Dermis microvascular lymphatic vessel endothelial cell (primary cell): ENCODE measurements around the gene ITPK1. TPM values are rescaled to one million over a fixed set of nuclear protein-coding genes. Genes with fewer than 3 reads are reported as not detected.
"Not testable (repeated sequence)": the region's sequence is repeated elsewhere in the genome, so short reads cannot be mapped to it uniquely, and the experiment has no call there.

Experiments
- DNase-seq, 2 donors: peaks; one replicate each; pipeline versions ENCODE4 v3.0.0 to v3.0.0-alpha.2; 2010; ENCODE audit warnings: low read depth in 2 of 2
- total RNA-seq: library from RNA; depleted of rRNA; stranded (reverse); fragments of >200 nt; gene quantifications from 2 replicates; pipeline ENCODE4 v1.2.1, GENCODE V29; 2014

ITPK1 gene
- total RNA-seq, 1 donor from 2014 or later: 9.6 TPM

GRCh38 chr14:93084866-93085857 is 30.6 kb downstream of the ITPK1 start:
- no peak for DNase-seq

DNA sequence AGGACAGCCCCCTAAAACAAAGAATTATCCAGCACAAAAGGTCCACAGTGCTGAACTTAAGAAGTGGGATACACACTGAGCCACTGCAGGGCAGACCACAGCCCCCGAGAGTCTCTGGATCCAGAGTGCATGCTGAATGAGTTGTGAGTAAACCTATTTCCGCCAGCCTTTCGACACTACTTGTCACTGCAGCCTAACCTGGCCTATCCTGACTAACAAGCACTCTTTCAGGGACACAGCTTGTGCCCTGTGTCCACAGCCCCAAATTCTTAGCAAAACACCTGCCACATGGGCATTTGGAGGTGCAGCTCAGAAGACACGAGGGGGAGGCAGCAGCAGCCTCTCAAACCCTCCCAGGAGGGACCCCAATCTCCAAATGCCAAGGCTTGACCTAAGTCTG is 31.3 kb downstream of the ITPK1 start:
- DNase-seq: no peak

- DNase-seq: no peak
Measured at GRCh38 chr14:93083917-93084316, 31.8 kb downstream of the ITPK1 start.

DNA sequence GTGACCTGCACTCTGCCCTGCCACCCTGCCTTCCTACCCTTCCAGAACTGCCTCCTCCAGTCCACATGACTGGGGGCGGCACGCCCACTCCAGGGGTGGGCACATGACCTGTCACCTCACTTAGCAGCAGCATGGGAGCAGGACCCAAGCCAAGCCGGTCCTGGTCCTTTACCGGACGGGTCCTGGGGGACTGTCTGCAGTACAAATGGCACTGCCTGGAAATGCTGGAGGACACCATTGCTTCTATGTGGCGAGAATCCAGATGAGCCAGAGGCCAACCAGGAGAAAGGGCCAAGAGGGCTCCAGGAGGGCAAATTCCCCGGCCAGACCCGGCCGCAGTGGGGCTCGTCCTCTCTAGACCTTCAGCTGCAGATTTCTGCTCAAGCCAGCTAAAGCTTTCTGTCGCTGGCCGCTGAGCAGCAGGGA is 33.1 kb downstream of the ITPK1 start:
- DNase-seq: no peak

DNA sequence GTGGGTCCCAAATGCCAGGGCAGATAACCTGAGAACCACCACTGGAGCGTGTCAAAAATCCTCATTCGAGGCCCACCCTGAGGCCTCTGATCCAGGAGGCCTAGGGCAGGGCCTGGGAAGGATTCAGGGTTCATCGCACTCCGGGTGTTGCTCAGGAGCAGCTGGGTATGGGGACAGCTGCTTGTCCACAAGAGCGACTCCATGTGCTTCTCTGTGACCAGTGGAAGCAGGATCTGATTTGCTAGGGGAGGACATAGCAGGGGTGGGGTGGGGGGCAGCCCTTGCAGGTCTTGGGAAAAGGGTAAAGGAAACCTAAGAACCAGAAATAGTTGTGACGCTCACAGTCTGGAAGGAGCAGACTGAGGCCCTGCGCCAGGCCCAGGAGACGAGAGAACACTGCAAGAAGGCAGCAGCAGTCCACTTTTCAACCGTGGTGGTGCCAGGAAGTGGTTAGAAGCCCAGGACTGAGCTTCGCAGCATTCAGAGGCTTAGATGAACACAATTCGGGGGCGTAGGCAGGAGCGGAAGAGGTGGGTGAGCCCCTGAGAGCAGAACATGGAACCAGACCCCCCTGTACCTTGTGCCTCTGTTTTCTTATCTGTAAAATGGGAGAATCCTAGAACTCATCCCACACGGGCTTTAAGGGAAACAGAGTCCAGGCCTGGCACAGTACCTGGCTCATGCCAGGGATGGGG is 33.7 kb downstream of the ITPK1 start:
- no peak for DNase-seq

DNA sequence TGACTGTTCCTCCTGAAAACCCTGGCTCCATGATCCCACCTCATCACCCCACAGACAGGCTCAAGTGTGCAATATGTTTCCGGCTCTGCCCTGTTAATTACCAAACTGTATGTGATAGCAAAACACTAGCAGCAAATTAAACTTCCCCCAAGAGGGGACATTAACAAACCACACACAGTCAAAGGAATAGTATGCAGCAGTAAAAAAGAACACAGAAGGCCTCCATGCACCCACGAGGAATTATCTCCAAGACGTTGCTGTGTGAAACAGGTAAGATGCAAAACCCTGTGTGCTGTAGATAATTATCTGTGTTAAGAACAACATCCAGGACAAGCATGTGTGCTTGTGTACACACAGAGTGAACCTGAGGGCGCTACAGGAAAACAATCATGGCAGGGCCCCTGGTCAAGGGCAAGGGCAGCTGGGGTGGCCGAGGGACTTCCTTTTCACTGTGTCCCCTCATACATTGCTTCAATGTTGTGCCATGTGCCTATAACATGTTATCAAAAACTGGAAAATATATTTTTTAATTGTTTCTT is 35.8 kb downstream of the ITPK1 start:
- no peak for DNase-seq

- no peak for DNase-seq
Measured at GRCh38 chr14:93079321-93079720, 36.4 kb downstream of the ITPK1 start.

GRCh38 chr14:93078870-93079269 is 36.9 kb downstream of the ITPK1 start:
- no peak for DNase-seq

DNA sequence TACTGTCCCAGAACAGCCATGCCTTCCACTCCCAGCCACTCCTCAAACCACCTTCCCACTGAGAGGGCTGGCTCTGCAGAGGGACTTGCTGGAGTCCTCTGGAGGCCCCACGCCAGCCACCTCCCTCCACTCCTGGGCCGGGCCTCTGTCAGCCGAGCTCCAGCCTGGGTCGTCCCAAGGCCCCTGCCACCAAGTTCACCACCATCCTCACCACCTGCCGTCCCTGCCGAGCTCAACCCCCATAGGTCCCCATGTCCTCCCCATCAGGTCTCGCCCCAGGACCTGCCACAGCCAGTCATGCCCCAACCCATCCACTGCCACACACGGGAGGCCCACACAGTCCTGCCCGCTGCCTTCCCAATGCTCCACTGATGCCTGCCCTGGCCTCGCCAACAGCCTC is 39.0 kb downstream of the ITPK1 start:
- no peak for DNase-seq

DNA sequence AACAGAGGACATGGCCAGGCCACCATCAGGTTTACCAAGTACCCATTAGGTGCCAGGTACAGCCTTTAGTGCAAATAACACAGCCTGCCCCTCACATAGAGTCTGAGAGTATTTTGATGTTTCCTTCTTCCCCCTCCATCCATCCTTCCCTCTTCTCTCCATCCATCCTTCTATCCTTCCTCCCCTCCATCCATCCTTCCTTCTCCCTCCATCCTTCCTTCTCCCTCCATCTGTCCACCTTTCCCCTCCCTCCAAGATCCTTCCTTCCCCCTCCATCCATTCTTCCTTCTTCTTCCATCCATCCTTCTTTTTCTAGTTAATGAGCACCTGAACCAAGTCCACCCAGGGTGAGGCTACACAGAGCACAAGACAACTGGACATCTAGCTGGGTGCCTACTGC is 39.8 kb downstream of the ITPK1 start:
- no peak for DNase-seq

DNA sequence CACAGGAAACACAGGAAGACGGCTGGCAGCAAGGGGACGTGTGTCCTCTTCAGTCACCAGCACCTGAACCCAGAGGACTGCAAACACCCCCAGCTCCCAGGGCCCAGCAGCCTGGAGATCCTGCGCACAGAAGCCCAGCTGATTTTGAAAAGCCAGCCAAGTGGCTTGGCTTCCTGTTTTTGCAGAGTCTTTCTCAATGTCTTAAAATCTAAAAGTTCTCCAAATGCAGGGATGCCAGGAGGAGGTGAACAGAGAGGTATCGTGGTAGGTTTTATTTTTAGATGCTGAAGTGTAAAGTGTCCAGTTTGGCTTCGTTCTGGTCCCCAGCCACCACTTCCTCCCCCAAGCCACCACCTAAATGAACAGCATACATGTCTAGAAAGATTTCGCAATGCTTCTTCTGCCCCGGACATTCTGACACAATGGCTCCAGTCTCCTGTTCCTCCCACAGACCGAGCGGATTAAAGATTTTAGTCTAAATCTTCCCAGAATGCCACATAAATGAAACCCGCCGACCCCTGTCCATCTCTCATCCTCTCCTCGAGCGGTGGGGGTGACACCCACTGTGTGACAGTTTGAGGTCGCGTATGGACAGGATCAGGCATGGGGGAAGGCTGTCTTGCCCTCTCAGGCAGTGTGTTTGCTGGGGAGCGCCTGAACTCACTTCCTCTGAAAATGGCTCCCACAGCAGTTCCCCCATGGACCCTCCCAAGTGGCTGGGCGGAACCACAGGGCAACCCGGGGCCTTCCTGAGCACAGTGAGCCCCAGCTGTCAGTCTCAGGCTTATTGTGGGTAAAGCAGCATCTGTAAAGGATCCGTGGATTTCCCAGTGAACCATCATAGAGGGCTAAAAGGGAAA is 41.6 kb downstream of the ITPK1 start:
- DNase-seq: peak in 1 of 2 donors; percentile 15

DNA sequence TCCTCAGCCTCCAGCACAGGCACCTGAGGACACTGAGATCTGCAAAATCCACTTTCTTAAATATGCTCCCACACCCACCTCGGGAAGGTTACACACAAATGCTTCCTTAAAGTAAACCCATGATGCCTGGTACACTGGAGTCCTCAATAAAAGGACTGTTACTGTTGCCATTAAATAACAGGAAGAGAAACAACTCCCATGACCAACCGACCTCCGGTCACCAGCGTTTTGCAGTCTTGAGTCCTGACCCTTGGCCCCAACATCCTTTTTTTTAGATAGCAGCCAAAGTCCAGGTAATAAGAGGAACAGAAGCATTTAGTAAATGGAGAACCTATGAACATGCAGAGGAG is 42.4 kb downstream of the ITPK1 start:
- peak in 1 of 2 donors; percentile 29 for DNase-seq

- no peak for DNase-seq
Measured at GRCh38 chr14:93072659-93073357, 42.9 kb downstream of the ITPK1 start.

GRCh38 chr14:93068711-93069110 is 47.0 kb downstream of the ITPK1 start:
- no peak for DNase-seq

GRCh38 chr14:93067088-93067487 is 48.6 kb downstream of the ITPK1 start:
- no peak for DNase-seq

GRCh38 chr14:93065272-93065730 is 50.4 kb downstream of the ITPK1 start:
- DNase-seq: no peak

GRCh38 chr14:93064411-93065271 is 51.1 kb downstream of the ITPK1 start:
- no peak for DNase-seq

DNA sequence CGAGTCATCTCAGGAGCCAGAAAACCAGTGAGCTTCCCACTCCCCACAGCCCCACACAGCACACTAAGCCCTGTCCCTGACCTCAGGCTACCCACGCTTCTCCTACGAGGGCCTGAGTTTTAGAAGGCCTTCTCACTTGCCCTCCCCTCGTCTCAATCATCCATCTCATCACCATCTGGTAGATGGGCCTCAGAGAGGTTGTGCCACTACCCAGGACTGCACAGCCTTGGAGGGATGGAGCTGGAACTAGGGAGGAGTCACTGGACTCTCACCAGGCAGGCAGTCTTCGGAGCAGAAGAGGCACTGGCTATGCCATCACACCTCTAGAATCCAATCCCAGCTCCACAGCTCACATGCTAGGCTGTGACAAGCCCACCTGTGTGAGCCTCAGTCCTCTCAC is 52.3 kb downstream of the ITPK1 start:
- no peak for DNase-seq

DNA sequence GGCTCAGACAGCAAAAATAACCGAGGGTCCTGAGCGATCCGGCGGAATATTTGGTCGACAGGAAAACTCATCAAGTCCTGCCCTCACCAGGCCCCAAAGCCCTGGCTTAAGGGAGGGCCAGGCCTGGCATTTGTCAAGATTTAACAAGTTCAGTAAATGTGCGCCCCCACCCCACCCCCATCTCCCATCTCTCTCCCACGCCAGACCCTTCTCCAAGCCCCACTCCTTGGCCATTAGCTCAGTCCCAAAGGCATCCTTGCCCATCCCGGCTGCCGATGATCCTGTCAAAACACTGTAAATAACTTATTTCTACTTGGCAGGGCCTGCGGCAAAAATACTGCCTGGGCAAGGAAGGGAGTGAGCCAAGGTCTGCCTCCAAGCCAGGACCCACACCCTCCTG is 52.8 kb downstream of the ITPK1 start:
- DNase-seq: no peak

GRCh38 chr14:93062013-93062412 is 53.7 kb downstream of the ITPK1 start:
- not testable (repeated sequence) for DNase-seq
